GM12873 (cell line): Measurements from ENCODE around the gene SNAPIN.

Source experiments
- CTCF ChIP-seq: IDR thresholded peaks from 2 replicates; pipeline ENCODE4 v1.5.1; 2012; ENCODE audit warnings: low read depth, mild to moderate bottlenecking, moderate library complexity, low read length, control low read depth; ENCODE audit not compliant: insufficient read depth; ENCODE audit errors: missing control alignments

SNAPIN gene

GRCh38 chr1:153662269-153662668 is 3.8 kb downstream of the SNAPIN start:
- no peak for TF ChIP-seq CTCF

DNA sequence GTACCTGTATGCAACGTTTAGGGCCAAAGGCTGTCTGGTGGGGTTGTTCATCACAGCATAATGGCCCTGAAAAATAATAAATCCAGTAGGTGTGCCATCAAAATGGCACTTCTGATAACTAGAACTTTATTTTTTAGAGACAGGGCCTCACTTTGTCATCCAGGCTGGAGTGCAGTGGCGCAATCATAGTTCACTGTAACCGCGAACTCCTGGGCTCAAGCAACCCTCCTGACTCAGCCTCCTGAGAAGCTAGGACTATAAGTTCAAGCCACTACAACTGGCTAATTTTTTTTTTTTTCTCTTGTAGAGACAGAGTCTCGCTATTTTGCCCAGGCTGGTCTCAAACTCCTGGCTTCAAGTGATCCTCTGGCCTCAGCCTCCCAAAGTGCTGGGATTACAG is 4.7 kb downstream of the SNAPIN start:
- no peak for TF ChIP-seq CTCF

GRCh38 chr1:153667439-153667838 is 8.9 kb downstream of the SNAPIN start:
- TF ChIP-seq CTCF, result no peak

- TF ChIP-seq CTCF, result no peak
Measured at GRCh38 chr1:153669606-153670005, 11.1 kb downstream of the SNAPIN start.

DNA sequence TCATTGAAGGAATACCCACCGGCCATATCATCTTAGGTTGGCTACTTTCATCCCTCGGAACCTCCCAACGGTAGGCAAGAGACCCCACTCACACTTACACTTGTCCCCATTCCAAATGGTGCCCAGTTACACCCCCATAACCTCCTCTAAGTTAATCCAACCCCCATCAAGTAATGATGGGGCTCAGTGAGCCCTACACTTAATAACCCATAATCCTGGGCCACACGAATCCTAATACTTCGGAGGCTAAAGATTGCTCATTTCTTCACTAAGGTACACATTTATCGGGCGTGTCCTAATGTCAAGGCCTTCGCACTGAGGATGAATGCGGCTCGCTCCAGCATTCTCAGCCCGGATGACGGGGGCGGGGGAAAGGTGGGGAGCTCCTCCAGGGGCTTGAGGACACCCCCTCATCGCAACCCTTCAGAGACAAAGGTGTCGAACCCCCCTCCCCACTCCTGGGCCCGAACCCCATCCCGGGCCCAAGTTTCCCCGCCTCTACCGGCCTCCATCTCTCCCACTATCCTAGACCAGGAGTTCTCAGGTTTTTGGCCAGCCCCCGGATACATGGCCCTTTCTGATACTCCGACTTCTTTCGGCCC is 11.9 kb downstream of the SNAPIN start:
- no peak for TF ChIP-seq CTCF

- TF ChIP-seq CTCF, result peak; percentile 33
Measured at GRCh38 chr1:153670859-153671627, 12.5 kb downstream of the SNAPIN start, which contains the start of gene ILF2. TSS of gene ILF2 (minus strand) at chr1:153670993. CDS start at chr1:153670922, 71 bp downstream.

- TF ChIP-seq CTCF, result no peak
Measured at GRCh38 chr1:153673511-153673910, 15.0 kb downstream of the SNAPIN start.
